Uterus (tissue), 4 donors: ENCODE measurements around the gene GJB6. TPM values are rescaled to one million over a fixed set of nuclear protein-coding genes. Genes with fewer than 3 reads are reported as not detected.
A peak's percentile ranks its signal among the peaks of the same experiment; 100 is the strongest.

Experiments
- DNase-seq, 2 donors: peaks; one replicate each; pipeline ENCODE4 v3.0.0-alpha.2; 2019 to 2020
- H3K27ac ChIP-seq, 2 donors: fragments of 200-600 bp; sonication (generic); 1 replicate in 1 of 2; 2 replicates in 1 of 2; pipeline ENCODE4 v1.5.1; 2016 to 2018
- H3K27me3 ChIP-seq, 2 donors: fragments of 200-600 bp; sonication (generic); one replicate each; pipeline ENCODE4 v1.5.1; 2018 to 2019; ENCODE audit warnings: control low read depth in 1 of 2
- H3K36me3 ChIP-seq, 2 donors: fragments of 200-600 bp; sonication (generic); one replicate each; pipeline ENCODE4 v1.5.1; 2019; ENCODE audit warnings: control low read depth in 1 of 2
- H3K4me1 ChIP-seq, 2 donors: fragments of 200-600 bp; sonication (generic); one replicate each; pipeline ENCODE4 v1.5.1; 2018 to 2019; ENCODE audit warnings: control low read depth in 1 of 2
- H3K4me3 ChIP-seq, 2 donors: fragments of 200-600 bp; sonication (generic); 1 replicate in 1 of 2; 2 replicates in 1 of 2; pipeline ENCODE4 v1.5.1; 2018 to 2019; ENCODE audit warnings: mild to moderate bottlenecking in 1 of 2
- H3K9me3 ChIP-seq, 2 donors: fragments of 200-600 bp; sonication (generic); one replicate each; pipeline ENCODE4 v1.5.1; 2019; ENCODE audit warnings: control low read depth in 1 of 2
- CTCF ChIP-seq, 4 experiments: fragments of 200-600 bp in 2 of 4; fragments of 450-650 bp in 2 of 4; sonication (generic) in 2 of 4; IDR thresholded peaks; one replicate each; pipeline ENCODE4 v1.5.1; 2016 to 2019; ENCODE audit warnings: antibody characterized with exemption in 4 of 4, mild to moderate bottlenecking in 2 of 4, moderate library complexity in 1 of 4
- POLR2A ChIP-seq, 2 donors: fragments of 450-650 bp; IDR thresholded peaks; one replicate each; pipeline ENCODE4 v1.6.1; 2016; ENCODE audit warnings: antibody characterized with exemption in 2 of 2, mild to moderate bottlenecking in 1 of 2, moderate library complexity in 1 of 2
- intact Hi-C: fragments of 100-400 bp; cut with DNase I; formaldehyde crosslinking; loops from one replicate; pipeline ENCODE4 v1.15.1; 2023; ENCODE audit warnings: low total_unique reads
- total RNA-seq, 4 donors: library from RNA; depleted of rRNA in 3 of 4; stranded (reverse); fragments of >200 nt in 3 of 4; gene quantifications; one replicate each; pipeline versions ENCODE4 v1.1.0 to v1.2.4, GENCODE V29; 2014 to 2023
- donor health status: DM: yes; HTN: yes; CAD: no.

Gene GJB6
- total RNA-seq, 4 donors from 2014 or later = 0.41 TPM; not detected in 3

- Histone ChIP-seq H3K4me3 (no peak overlapping the region), H3K9me3 (no peaks in the 10 kb centered on the region), H3K4me1 (no peaks in the 10 kb centered on the region), H3K27me3 (no peaks in the 10 kb centered on the region), H3K36me3 (no peaks in the 10 kb centered on the region), H3K27ac (peak overlapping the region in 1 of 2 donors; percentile 45)
- intact Hi-C loops = no loop called here
- no peak for TF ChIP-seq POLR2A (IDR thresholded peaks at IDR 0.05)
- no peak for TF ChIP-seq CTCF (IDR thresholded peaks at IDR 0.05)
- DNase-seq = peak; percentile 61 to 76
Measured at GRCh38 chr13:20174656-20175405, 57.3 kb downstream of the GJB6 start.

DNA sequence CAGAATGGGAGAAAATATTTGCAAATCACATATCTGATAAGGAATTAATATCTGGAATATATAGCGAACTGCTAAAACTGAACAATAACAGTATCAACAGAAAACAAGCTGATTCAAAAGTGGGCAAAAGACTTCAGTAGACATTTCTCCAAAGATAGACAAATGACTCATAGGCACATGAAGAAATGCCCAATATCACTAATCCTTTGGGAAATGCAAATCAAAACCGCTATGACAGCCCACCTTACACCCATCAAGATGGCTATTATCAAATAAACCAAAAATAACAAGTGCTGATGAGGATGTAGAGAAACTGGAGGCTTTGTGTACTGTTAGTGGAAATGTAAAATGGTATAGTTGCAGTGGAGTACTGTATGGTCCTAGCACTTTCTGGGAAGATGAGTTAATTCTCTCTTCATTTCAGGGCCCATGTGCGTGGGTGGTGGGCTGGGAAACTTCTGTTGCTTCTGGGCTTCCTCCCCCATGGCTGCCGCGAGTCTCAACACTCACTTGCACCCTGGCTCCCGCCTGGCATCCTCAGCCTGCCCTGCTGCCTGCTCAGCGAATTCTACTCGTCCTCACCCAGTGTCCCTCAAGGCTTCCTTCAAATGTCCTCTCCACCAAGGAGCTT lies 58.9 kb downstream of the GJB6 start:
- Histone ChIP-seq H3K4me1 (no peaks in the 10 kb centered on the region), H3K4me3 (no peak overlapping the region), H3K36me3 (no peaks in the 10 kb centered on the region), H3K9me3 (no peaks in the 10 kb centered on the region), H3K27me3 (no peaks in the 10 kb centered on the region), H3K27ac (no peak overlapping the region)
- intact Hi-C loops = no loop called here
- no peak for DNase-seq
- TF ChIP-seq CTCF (IDR thresholded peaks at IDR 0.05) = no peak
- TF ChIP-seq POLR2A (IDR thresholded peaks at IDR 0.05) = no peak

Other genes with a start within 250 kb of the GJB6 start
- gene GJA3, start 71.3 kb downstream of the GJB6 start, total RNA-seq = under 1 TPM in 2 of 4 donors, not detected in 2; 0.07 to 0.37 TPM
- gene GJB2, start 39.4 kb downstream of the GJB6 start, total RNA-seq = 1 to 10 TPM in 2 of 4 donors, not detected in 2; 1.2 to 2.5 TPM